Subcutaneous adipose tissue (tissue), 4 donors: Measurements from ENCODE around the gene PTPRN2. TPM values are rescaled to one million over a fixed set of nuclear protein-coding genes. Genes with fewer than 3 reads are reported as not detected.

Experiments
- CTCF ChIP-seq: fragments of 450-650 bp; IDR thresholded peaks from one replicate; pipeline ENCODE4 v1.5.1; 2016; ENCODE audit warnings: low read depth, mild to moderate bottlenecking, control low read depth, antibody characterized with exemption, moderate library complexity
- total RNA-seq, 4 donors: library from RNA; depleted of rRNA; stranded (reverse); fragments of >200 nt; gene quantifications; one replicate each; pipeline ENCODE4 v1.1.0, GENCODE V29; 2016

The PTPRN2 gene
- total RNA-seq, 4 donors from 2014 or later: 2.0 to 4.6 (median 3.7) TPM

GRCh38 chr7:157964521-157964920 is 623.1 kb downstream of the PTPRN2 start:
- no peak for TF ChIP-seq CTCF

GRCh38 chr7:157964016-157964415 is 623.6 kb downstream of the PTPRN2 start:
- no peak for TF ChIP-seq CTCF

- TF ChIP-seq CTCF: no peak
These were observed 624.1 kb downstream of the PTPRN2 start for GRCh38 chr7:157963526-157963925.

- TF ChIP-seq CTCF: no peak
These were observed 624.9 kb downstream of the PTPRN2 start for GRCh38 chr7:157962458-157963306.

GRCh38 chr7:157961731-157962457 is 625.7 kb downstream of the PTPRN2 start:
- TF ChIP-seq CTCF: no peak

GRCh38 chr7:157955348-157955999 is 632.1 kb downstream of the PTPRN2 start:
- TF ChIP-seq CTCF: no peak

- no peak for TF ChIP-seq CTCF
These were observed 632.7 kb downstream of the PTPRN2 start for GRCh38 chr7:157954901-157955300.
